GM12891 (cell line): ENCODE results near the gene MGLL.

Source experiments
- PAX5 ChIP-seq: IDR thresholded peaks from 2 replicates; pipeline ENCODE4 v1.6.1; 2011; ENCODE audit warnings: low read length, moderate library complexity, mild to moderate bottlenecking; ENCODE audit not compliant: insufficient read depth, severe bottlenecking
- POLR2A ChIP-seq: IDR thresholded peaks from 2 replicates; pipeline ENCODE4 v1.6.1; 2011; ENCODE audit warnings: low read depth, low read length, control low read depth
- TAF1 ChIP-seq: IDR thresholded peaks from 2 replicates; pipeline ENCODE4 v1.6.1; 2011; ENCODE audit warnings: low read depth, low read length, control low read depth

DNA sequence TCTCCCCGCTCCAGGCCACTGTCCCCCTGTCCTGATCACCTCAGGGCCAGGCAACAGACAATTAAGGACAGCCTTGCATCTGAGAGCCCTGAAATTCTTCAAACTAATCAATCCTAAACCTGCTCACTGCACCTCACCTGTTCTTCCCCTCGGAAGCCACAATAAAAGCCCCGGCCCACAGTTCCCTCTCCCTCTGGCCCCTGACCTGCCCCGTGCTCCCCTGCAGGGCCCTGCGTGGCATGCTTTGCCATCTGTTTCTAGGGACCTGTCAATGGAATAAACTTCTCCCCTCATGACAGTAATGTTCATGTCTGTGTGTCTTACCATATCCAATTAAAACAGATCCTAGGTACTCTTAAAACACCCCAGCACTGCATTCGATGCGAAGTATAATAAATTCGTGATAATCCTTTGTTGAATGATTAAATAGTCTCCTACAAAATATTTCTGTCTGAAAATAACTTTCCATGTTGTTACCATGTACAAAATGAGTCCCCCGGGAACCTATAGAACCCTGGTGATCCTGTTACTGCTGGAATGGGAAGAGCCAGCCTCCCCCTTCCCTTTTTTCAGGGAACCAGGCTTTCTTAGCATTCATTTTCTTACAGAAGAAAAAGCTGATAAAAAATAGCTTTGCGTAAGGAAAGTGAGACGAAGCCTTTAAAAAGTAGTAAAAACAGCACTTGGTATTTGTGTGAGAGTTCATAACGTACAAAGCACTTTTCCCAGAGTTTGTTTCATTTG is 90.6 kb downstream of the MGLL start:
- no peak for TF ChIP-seq TAF1
- no peak for TF ChIP-seq POLR2A
- TF ChIP-seq PAX5, result no peak
